ENCODE measurements around the gene SGF29.
"Not testable (repeated sequence)": the region's sequence is repeated elsewhere in the genome, so short reads cannot be mapped to it uniquely, and the experiment has no call there.

The SGF29 gene

DNA sequence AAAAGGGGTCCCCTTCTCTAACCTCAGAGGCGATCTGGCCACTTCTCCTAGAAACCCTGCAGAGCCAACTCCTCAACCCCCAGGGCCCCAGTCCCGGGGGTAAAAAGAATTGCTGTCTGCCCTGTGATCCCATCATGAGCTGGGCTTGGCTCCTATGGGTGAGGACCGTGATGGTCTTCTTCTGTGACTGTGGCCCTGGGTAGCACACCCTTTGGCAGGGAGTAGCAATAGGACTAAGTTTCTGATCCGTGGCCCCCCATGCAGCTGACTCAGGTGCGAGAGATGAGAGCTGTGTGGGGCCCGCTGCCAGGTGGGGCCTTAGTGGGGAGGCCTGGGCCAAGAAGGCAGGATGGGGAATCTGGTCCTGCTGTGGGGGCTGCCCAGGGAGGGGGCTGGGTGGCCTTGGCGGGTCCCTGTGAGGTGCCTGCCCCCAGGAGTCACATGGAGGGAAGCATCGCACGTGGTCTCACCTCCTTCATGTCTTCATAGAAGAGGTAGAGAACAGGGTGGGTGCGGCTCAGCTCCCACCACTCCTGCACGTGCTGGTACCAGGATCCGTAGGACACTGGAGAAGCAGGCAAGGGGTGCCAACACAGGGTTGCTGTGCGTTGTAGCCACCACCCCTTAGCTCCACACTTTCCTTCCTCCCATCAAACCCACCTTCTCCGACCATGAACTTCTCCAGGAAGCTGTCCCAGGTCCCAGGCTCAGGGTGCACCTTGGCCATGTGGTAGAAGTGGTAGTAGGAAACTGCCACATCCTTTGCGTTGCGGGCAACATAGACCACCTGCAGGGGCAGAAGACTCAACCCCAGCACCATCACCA, 52.8 kb downstream of the SGF29 start:
- H3K4me3 ChIP-seq (ENCODE audit: low read length) = no peak overlapping the region
- TF ChIP-seq ZNF274 (IDR thresholded peaks at IDR 0.05; ENCODE audit: low read depth, low read length) = no peak

GRCh38 chr16:28607116-28607623, 53.5 kb downstream of the SGF29 start:
- no peak for TF ChIP-seq ZNF274 (IDR thresholded peaks at IDR 0.05; ENCODE audit: low read depth, low read length)
- H3K4me3 ChIP-seq (ENCODE audit: low read length) = no peak overlapping the region

DNA sequence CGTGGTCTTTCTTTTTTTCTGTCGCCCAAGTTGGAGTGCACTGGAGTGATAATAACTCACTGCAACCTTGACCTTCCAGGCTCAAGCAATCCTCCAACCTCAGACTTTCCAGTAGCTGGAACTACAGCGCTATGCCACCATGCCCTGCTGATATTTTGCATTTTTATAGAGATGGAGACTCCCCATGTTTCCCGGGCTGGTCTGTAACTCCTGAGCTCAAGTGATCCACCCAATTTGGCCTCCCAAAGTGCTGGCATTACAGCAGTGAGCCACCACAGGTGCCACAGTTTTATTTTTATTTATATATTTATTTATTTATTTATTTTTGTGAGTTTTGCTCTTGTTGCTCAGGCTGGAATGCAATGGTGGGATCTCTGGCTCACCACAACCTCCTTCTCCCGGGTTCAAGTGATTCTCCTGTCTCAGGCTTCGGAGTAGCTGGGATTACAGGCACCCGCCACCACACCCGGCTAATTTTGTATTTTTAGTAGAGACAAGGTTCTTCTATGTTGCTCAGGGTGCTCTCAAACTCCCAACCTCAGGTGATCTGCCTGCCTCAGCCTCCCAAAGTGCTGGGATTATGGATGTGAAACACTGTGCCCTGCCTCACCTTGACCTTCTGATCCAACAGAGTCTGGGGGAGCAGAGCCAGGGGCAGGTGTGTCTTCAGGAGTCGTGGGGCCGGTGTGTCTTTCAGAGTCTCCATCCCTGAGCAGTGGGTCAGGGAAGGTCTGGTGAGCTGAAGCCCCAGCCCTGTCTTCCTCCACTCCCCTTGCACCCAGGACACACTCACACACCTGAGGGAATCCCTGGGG, 54.2 kb downstream of the SGF29 start:
- H3K4me3 ChIP-seq (ENCODE audit: low read length) = not testable (repeated sequence)

GRCh38 chr16:28608496-28608808, 54.7 kb downstream of the SGF29 start:
- H3K4me3 ChIP-seq (ENCODE audit: low read length) = not testable (repeated sequence)

DNA sequence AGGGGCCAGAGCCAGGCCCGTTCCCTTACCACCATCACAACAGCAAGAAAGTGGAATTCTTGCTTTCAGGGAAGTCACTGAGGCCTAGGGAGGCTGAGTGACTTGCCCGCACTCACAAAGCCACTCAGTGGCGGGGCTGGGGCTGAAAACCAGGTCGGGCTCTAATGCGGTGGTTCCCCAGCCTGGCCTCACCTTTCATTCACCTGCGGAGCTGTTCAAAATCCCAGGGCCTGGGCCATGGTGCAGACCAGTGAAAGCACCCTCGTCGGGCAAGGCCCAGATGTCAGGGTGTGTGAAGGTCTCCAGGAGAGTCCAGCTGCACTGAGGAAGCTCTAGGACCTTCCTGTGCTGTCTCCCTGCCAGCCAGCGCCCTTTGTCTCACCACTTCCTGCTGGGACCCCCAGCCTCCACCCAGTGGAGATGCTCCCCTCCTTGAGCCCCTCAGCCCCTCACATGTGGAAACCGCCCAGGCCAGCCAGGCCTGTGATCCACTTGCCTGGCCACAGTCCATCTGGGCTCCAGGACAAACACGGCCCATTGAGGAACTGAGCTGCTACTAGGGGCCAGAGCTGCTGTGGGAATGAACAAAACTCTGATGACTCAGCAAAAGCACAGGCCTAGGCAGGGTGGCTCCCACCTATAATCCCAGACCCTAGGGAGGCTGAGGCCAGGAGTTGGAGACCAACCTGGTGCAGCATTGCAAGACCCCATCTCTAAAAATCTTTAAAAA, 55.3 kb downstream of the SGF29 start:
- not testable (repeated sequence) for H3K4me3 ChIP-seq (ENCODE audit: low read length)

GRCh38 chr16:28609631-28610594, 56.2 kb downstream of the SGF29 start, which contains the start of gene SULT1A1:
Gene SULT1A1 (minus strand): TSS chr16:28610044. CDS start chr16:28608855, 1,189 bp downstream.
- no peak within 1 kb of the TSS for H3K4me3 ChIP-seq (ENCODE audit: low read length)
- TF ChIP-seq ZNF274 (IDR thresholded peaks at IDR 0.05; ENCODE audit: low read depth, low read length) = no peak

DNA sequence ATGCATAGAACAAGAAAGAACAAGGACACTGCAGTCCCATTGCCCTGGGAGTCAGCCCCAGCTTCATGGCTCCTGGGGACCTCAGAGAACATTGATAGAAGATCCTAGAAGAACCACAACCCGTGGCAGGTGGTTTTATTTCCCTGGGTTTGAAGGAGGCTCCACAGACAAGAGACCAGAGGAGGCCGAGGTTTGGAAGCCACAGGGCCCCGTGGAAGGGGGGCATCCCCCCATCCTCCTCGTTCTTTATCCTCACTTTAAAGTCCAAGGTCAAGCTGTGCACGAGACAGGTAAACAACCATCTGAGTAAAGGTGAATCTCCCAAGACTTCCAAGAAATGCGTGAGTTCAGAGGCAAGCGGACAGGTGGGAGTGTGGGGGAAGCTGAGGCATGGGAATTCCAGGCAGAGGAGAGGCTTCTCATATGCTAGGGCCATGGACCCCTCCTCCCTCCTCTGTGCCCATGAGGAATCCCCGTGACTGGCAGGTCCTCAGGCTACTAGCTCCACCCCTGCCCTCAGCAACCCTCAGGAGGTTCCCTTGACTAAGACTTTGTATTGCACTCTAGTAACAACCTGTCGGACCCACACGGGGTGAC, 57.0 kb downstream of the SGF29 start:
- no peak for TF ChIP-seq ZNF274 (IDR thresholded peaks at IDR 0.05; ENCODE audit: low read depth, low read length)
- no peak overlapping the region for H3K4me3 ChIP-seq (ENCODE audit: low read length)

DNA sequence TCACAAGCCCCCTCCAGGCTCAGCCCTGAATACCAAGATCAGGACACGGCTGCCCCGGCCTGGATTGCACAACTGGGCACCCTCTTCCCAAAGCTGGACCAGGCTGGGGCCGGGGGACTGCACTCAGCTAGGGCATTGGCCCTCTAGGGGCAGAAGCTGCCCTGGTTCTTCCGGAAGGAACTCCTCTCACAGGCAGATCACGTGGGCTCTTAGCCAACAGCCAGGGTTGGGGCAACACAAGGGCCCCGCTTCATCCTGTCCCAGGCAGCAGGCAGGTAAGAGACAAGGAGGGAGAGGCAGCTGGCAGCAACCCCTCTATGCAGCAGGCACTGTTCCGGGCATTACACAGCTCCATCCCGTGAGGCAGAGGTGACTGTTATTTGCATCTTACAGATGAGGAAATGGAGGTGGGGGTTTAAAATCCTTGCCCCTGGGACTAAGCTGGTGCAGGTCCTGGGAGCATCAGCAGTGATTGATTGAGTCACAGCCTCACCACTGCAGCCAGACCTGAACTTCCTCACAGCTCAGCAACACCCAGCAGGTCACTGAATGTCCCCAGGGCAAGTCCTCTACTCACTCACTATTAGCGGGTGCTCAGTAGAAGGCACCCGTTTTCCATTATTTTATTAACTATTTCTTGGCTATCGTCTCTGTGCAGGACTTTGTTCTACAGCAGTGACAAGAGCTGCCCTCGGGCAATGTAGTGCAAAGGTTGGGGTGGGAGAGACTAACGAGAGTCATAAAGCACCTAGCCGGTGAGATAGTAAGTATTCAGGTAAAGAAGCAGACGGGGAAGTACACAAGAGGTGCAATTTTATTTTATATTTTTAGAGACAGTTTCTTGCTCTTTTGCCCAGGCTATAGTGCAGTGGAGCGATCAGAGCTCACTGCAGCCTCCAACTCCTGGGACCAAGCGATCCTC, 58.9 kb downstream of the SGF29 start:
- H3K4me3 ChIP-seq (ENCODE audit: low read length) = not testable (repeated sequence)

- not testable (repeated sequence) for H3K4me3 ChIP-seq (ENCODE audit: low read length)
Measured at GRCh38 chr16:28613912-28614311, 60.2 kb downstream of the SGF29 start.

DNA sequence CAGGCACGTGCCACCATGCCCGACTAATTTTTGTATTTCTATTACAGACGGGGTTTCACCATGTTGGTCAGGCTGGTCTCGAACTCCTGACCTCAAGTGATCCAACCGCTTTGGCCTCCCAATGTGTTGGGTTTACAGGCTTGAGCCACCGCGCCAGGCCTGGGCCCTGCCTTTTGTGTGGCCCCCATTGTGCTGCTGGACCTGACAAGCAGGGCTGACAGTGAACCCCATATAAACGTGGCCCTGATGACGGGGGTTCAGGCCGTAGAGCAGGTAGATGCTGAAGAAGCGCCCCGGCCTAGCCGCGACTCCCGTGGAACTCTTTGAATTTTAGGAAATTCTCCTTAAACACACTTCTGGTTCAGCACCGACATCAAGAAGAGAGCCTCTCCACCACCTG, 60.8 kb downstream of the SGF29 start:
- H3K4me3 ChIP-seq (ENCODE audit: low read length) = not testable (repeated sequence)

DNA sequence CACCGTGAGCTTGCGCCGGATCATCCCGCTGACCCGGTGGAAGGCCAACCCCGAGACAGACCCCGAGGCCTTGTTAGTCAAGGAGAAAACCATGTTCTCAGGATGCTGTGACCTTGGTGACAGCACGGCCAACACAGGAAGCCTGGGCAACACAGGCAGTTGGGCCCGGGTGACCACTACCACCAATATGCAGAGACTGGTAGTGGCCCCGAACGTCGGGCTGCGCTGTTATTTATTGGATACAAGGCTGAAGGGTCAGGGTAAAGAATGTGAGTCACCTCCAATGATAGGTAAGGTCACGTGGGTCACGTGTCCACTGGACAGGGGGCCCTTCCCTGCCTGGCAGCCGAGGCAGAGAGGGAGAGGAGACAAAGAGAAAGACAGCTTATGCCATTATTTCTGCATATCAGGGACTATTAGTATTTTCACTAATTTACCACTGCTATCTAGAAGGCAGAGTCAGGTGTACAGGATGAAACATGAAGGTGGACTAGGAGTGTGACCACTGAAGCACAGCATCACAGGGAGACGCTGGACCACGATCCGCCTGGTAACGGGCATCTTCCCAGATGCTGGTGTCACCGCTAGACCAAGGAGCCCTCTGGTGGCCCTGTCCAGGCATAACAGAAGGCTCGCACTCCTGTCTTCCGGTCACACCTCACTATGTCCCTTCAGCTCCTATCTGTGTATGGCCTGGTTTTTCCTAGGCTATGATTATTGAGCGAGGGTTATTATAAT, 61.9 kb downstream of the SGF29 start:
- not testable (repeated sequence) for H3K4me3 ChIP-seq (ENCODE audit: low read length)

DNA sequence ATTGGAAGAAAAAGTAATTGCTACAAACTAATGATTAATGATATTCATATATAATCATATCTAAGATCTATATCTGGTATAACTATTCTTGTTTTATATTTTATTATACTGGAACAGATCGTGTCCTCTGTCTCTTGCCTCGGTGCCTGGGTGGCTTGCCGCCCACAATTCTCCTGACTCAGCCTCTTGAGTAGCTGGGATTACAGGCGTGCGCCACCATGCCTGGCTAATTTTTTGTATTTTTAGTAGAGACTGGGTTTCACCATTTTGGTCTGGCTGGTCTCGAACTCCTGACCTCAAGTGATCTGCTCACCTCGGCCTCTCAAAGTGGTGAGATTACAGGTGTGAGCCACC, 62.5 kb downstream of the SGF29 start:
- not testable (repeated sequence) for H3K4me3 ChIP-seq (ENCODE audit: low read length)

Measured in GM08714 (cell line).